ENCODE measurements around the gene PYURF. TPM values are rescaled to one million over a fixed set of nuclear protein-coding genes. Genes with fewer than 3 reads are reported as not detected.

Gene PYURF
- total RNA-seq, 1 donor from 2014 or later, result 121 TPM

DNA sequence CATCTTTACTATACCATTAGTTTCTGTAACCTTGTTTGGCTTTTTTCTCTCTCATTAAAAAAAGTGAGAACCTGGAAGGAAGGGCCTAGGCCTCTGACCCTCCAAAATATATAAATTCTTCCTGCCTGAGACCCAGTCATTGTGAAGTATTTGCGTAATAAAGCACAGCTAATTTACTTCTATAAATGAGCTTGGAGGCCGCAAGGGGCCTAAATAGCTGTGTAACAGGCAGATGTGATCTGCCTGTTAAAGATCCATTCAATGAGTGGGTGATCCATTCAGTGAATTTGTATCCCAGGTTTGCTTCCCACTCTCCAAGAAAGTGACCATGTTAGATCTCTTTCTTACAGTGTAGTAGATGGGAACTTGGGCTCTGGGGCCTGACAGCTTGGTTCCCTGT lies 595 bp upstream of the PYURF start:
- H3K4me3 ChIP-seq, result peak overlapping the region; percentile 50 to 78
- H3K27me3 ChIP-seq, result no peaks in the 10 kb centered on the region
- peaks cover 0 to 6% of the 10 kb centered on the region in 2 donors for H3K36me3 ChIP-seq
- TF ChIP-seq POLR2A (IDR thresholded peaks at IDR 0.05) (no peak), POLR2AphosphoS5 (IDR thresholded peaks at IDR 0.05; ENCODE audit: insufficient read depth in 1 of 2, low read depth in 1 of 2) (no peak)
- TF ChIP-seq, protein P1, sequence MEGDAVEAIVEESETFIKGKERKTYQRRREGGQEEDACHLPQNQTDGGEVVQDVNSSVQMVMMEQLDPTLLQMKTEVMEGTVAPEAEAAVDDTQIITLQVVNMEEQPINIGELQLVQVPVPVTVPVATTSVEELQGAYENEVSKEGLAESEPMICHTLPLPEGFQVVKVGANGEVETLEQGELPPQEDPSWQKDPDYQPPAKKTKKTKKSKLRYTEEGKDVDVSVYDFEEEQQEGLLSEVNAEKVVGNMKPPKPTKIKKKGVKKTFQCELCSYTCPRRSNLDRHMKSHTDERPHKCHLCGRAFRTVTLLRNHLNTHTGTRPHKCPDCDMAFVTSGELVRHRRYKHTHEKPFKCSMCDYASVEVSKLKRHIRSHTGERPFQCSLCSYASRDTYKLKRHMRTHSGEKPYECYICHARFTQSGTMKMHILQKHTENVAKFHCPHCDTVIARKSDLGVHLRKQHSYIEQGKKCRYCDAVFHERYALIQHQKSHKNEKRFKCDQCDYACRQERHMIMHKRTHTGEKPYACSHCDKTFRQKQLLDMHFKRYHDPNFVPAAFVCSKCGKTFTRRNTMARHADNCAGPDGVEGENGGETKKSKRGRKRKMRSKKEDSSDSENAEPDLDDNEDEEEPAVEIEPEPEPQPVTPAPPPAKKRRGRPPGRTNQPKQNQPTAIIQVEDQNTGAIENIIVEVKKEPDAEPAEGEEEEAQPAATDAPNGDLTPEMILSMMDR (IDR thresholded peaks at IDR 0.05), result no peak
- intact Hi-C loops (cut with DNase I), result loop anchor here (10.0 kb wide), 1 partner anchor 301 kb away; no protein-coding TSS in a partner anchor
- DNase-seq (ENCODE audit: extremely low spot score in 2 of 2), result no peak
- peaks cover 33% of the 10 kb centered on the region for H3K4me1 ChIP-seq
- H3K9me3 ChIP-seq, result no peaks in the 10 kb centered on the region
- H3K27ac ChIP-seq, result peak overlapping the region; percentile 92

DNA sequence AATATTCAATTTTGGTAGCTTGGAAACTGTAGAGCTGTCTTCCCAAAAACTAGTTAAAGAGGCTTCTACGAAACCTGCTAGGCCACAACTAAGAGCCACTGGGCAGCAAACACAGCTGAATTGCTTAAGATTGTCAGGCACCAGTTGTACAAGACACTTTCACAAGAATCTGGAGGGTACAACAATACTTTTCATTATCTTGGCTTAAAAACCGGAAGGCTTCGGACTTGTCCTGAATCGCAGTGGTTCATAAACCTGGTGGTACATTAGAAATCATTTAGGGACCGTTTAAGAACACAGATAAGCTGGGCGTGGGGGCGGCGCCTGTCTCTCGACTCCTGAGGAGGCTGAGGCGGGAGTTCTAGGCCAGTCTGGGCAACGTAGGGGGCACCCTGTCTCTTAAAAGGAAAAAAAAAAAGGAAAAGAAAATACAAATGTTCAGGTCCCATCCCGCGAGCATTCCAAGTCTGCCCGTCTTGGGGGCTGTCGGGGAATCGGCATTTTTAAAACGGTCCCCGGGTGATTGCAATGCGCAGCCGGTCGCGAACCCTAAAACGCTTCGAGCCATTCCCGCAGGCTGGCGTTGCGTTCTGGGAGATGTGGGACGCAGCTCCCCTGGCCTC lies 763 bp downstream of the PYURF start:
- no peak for DNase-seq (ENCODE audit: extremely low spot score in 2 of 2)
- H3K4me3 ChIP-seq, result peak overlapping the region; percentile 50 to 78
- intact Hi-C loops (cut with DNase I), result loop anchor here (10.0 kb wide), 1 partner anchor 302 kb away; no protein-coding TSS in a partner anchor
- TF ChIP-seq POLR2AphosphoS5 (IDR thresholded peaks at IDR 0.05; ENCODE audit: insufficient read depth in 1 of 2, low read depth in 1 of 2) (no peak), POLR2A (IDR thresholded peaks at IDR 0.05) (no peak)
- TF ChIP-seq, protein P1 (IDR thresholded peaks at IDR 0.05), result no peak
- peak overlapping the region; percentile 92 for H3K27ac ChIP-seq
- H3K36me3 ChIP-seq, result peaks cover 0 to 6% of the 10 kb centered on the region in 2 donors
- H3K27me3 ChIP-seq, result no peaks in the 10 kb centered on the region
- H3K4me1 ChIP-seq, result peaks cover 33% of the 10 kb centered on the region
- H3K9me3 ChIP-seq, result no peaks in the 10 kb centered on the region

DNA sequence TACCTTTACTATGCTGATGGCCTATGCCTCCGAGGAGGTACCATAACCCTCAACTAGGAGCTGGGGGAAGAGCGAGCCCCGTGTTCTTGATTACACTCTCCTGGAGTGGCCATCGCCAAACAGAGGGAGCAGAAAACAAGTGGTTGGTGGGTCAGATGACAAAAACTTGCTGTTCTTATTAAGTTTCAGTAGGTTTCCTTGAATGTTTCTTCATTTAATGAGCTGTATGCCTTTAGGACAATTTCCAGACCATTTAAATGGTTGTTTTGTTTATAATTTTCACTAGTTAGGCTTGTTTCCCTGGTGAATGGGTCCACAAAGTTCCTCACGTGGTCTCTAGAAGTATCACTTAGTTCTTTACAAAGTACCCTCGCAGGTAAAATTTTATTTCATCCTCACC lies 4.7 kb downstream of the PYURF start:
- H3K9me3 ChIP-seq, result no peaks in the 10 kb centered on the region
- peaks cover 0 to 6% of the 10 kb centered on the region in 2 donors for H3K36me3 ChIP-seq
- H3K4me1 ChIP-seq, result peaks cover 20% of the 10 kb centered on the region
- no peak for TF ChIP-seq POLR2A (IDR thresholded peaks at IDR 0.05)
- TF ChIP-seq, protein P1 (IDR thresholded peaks at IDR 0.05), result no peak
- no peak for TF ChIP-seq POLR2AphosphoS5 (IDR thresholded peaks at IDR 0.05; ENCODE audit: insufficient read depth in 1 of 2, low read depth in 1 of 2)
- intact Hi-C loops (cut with DNase I), result loop anchor here (5.0 to 10.0 kb wide), 2 partner anchors 144 to 302 kb away; partner anchors contain the start of gene HERC6
- DNase-seq (ENCODE audit: extremely low spot score in 2 of 2), result no peak
- H3K27ac ChIP-seq, result no peak overlapping the region
- no peak overlapping the region for H3K4me3 ChIP-seq
- no peaks in the 10 kb centered on the region for H3K27me3 ChIP-seq

DNA sequence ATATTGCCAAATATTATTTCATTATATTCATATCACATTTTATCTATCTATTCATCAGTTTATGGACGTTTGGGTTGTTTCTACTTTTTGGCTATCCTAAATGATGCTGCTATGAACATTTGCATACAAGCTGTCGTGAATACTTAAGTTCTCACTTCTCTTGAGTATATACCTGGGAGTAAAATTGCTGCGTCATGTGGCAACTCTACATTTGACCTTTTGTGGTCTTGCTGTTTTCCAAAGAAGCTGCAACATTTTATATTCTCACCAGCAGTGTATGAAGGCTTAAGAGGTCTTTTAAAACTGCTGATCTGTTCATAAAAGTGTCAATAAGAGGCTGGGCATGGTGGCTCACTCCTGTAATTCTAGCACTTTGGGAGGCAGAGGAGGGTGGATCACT lies 5.8 kb downstream of the PYURF start:
- intact Hi-C loops (cut with DNase I), result loop anchor here (5.0 to 10.0 kb wide), 2 partner anchors 143 to 301 kb away; partner anchors contain the start of gene HERC6
- H3K9me3 ChIP-seq, result no peaks in the 10 kb centered on the region
- H3K36me3 ChIP-seq, result peaks cover 0 to 6% of the 10 kb centered on the region in 2 donors
- no peak overlapping the region for H3K4me3 ChIP-seq
- no peak for DNase-seq (ENCODE audit: extremely low spot score in 2 of 2)
- TF ChIP-seq POLR2AphosphoS5 (IDR thresholded peaks at IDR 0.05; ENCODE audit: insufficient read depth in 1 of 2, low read depth in 1 of 2) (no peak), POLR2A (IDR thresholded peaks at IDR 0.05) (no peak)
- TF ChIP-seq, protein P1 (IDR thresholded peaks at IDR 0.05), result no peak
- peaks cover 16% of the 10 kb centered on the region for H3K4me1 ChIP-seq
- no peak overlapping the region for H3K27ac ChIP-seq
- no peaks in the 10 kb centered on the region for H3K27me3 ChIP-seq

DNA sequence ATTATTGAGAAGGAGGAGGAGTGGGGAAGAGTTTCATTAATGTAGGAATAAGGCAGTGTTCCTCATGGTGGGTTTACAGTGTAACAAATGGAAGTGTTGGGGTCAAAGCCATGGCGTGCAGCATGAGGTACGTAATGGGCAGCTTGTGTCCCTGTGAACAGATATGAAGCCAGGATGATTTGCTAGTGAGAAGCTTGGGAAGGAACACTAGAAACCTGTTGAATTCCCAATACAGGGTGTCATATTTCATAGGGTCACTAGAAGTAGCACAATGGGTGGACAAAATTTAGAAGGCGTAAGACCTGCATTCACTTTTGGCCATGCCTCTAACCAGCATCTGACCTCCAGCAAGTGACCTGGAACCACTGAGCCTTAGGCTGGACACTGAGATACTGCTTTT lies 6.8 kb downstream of the PYURF start:
- no peak for DNase-seq (ENCODE audit: extremely low spot score in 2 of 2)

More for the DNA sequence above, 6.8 kb downstream of the PYURF start:
- Histone ChIP-seq H3K9me3 (no peaks in the 10 kb centered on the region), H3K4me3 (no peak overlapping the region), H3K36me3 (peaks cover 0 to 6% of the 10 kb centered on the region in 2 donors), H3K4me1 (peaks cover 5% of the 10 kb centered on the region), H3K27ac (no peak overlapping the region), H3K27me3 (no peaks in the 10 kb centered on the region)
- intact Hi-C loops (cut with DNase I), result loop anchor here (5.0 to 10.0 kb wide), 2 partner anchors 142 to 299 kb away; partner anchors contain the start of gene HERC6
- TF ChIP-seq POLR2A (IDR thresholded peaks at IDR 0.05) (no peak), POLR2AphosphoS5 (IDR thresholded peaks at IDR 0.05; ENCODE audit: insufficient read depth in 1 of 2, low read depth in 1 of 2) (no peak)
- TF ChIP-seq, protein P1 (IDR thresholded peaks at IDR 0.05), result no peak
